ENCODE measurements around the gene CLPSL2.

Gene CLPSL2

GRCh38 chr6:35747877-35748276, 28.5 kb upstream of the CLPSL2 start:
- no peak for DNase-seq

DNA sequence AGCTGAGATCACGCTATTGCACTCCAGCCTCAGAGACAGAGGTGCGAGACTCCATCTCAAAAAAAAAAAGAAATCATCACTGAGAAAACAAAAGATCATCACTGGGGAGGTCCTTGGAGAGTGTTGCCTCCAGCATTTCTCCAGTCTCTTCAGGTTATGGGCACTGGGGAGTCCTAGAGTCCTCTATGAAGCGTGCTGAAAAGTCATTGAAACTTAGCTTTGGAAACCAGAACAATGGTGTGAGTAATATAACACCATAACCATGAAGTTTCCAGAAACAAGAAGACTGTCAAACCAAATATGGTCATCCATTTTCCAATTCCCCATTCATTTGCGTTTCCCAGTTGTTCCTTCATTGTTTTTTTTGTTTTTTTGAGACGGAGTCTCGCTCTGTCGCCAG, 25.8 kb upstream of the CLPSL2 start:
- no peak for DNase-seq

GRCh38 chr6:35751594-35751993, 24.8 kb upstream of the CLPSL2 start:
- DNase-seq, result no peak

- no peak for DNase-seq
These were observed 24.1 kb upstream of the CLPSL2 start for GRCh38 chr6:35752330-35752729.

- no peak for DNase-seq
These were observed 21.7 kb upstream of the CLPSL2 start for GRCh38 chr6:35754452-35755277.

GRCh38 chr6:35755278-35755924, 21.0 kb upstream of the CLPSL2 start:
- no peak for DNase-seq

DNA sequence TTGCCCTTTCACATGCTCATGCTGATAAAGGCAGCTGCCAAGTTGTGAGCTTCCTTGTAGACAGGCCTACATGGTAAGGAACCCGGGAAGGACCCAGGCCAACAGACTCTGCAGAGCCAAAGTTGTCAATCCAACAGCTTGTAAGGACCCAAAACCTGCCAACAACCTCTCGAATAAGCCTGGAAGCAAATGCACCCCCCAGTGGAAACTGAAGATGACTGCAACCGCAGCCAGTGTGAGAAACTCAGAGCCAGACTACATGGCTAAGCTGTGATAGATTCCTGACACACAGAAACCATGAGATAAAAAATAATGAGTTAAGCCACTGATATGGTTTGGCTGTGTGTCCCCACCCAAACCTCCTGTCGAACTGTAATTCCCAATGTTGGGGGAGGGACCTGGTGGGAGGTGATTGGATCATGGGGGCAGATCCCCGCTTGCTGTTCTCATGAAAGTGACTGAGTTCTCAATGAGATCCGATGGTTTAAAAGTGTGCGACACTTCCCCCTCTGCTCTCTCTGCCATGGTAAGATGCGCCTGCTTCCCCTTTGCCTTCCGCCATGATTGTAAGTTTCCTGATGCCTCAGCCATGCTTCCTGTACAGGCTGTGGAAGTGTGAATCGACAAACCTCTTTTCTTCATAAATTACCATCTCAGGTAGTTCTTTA, 18.8 kb upstream of the CLPSL2 start:
- DNase-seq, result no peak

DNA sequence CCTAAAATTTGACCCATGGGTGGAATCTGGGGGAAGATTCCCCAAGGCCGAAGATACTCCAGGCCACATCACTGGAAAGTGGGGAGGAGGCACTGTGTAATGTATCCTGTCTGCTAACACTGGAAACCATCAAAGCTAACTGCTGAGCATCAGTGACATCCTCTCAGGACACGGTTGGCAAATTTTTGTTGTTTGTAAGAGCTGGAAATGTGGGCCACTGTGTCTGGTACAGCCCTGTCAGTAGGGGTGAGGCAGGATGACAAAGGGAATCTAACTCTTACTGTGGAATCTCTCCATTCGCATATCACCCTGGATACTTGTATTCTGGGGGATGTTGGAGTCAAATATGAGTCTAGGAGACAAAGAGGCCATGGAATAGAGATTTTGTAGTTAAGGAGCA, 17.0 kb upstream of the CLPSL2 start:
- no peak for DNase-seq

DNA sequence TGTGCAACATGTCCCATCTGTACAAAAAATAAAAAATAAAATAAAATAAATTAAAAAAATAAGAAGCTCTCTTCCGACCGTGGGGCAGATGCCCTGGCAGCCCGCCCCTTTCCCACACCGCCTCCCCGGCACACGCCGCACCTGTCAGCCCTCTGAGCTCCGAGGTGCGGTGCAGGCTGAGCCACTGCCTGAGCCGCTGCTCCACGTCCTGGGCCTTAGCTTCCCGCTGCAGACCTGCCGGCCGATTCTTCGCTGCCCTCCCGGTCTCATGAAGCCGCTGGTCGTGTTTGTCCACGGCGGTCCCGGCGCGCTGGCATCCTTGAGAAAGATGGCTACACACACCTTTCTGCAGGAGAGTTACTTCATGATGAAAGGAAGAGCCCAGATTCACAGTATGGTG, 10.7 kb upstream of the CLPSL2 start:
- no peak for DNase-seq

DNA sequence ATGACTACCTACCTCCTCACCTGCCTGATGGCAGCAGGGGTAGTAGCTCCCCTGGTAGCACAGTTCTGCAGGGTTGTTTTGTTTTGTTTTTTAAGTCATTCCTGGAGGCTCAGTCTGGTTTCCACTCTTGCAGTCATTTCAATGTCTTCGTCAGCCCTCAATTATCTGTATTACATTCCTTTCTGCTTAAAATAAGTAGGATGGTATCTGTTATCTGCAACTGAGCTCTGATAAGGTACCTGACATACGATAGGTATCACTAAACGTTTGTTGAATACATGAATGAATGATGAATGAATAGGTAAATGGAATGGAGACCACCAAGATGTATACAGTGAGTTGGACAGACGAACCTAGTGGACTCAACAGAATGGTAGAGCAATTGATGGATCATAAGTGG, 7.2 kb upstream of the CLPSL2 start:
- DNase-seq, result no peak

- no peak for DNase-seq
These were observed 5.1 kb upstream of the CLPSL2 start for GRCh38 chr6:35771343-35771627.

DNA sequence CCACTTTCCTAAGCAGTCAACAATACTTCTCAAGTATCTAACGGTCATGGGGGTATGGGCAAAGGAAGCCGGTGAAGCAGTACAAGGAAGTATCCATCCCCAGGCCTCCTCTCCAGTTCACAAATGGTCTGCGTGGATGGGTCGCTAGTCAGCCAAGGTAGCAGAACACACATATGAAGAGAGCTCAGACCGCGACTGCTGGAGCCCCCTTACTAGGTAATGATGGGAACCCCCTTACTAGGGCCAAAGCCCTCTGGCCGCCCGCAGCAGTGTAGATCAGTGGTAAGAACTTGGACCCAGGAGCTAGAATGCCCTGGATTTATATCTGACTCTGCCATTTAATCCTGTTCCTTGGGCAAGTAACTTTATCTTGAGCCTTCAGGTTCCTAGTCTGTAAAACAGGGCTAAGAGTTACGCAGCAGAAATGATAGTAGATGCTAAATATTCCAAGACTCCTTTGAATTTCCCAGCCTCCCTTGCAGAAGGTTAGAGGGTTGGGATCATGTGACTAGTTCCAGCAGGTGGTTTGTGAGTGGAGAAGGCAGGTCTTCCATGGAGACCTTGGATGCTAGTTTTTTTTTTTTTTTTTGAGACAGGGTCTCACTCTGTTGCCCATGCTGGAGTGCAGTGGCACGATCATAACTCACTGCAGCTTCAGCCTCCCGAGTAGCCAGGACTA, 2.1 kb upstream of the CLPSL2 start:
- DNase-seq, result no peak

- no peak for DNase-seq
These were observed 1.4 kb upstream of the CLPSL2 start for GRCh38 chr6:35775031-35775430.

GRCh38 chr6:35777356-35778102, 1.1 kb downstream of the CLPSL2 start:
- no peak for DNase-seq

- no peak for DNase-seq
These were observed 2.0 kb downstream of the CLPSL2 start for GRCh38 chr6:35778437-35778836.

DNA sequence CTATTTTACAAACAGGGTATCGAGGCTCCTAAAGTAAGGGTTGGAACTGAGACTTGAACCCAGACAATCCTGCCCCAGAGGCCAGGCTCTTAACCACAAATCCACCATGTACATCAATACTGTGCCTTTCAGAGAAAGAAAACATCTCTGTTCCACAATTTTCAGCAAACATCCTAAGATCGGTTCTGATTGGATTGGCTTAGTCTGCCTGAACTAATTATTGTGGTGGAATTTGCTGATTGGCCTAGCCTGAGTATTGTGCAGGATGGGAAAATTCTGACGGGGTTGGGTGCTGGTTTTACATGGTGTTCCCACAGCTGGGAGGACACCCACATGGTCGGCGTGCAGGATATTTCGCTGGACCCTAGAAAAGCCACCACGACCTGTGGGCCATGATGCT, 4.3 kb downstream of the CLPSL2 start, which contains the start of gene CLPSL1:
Gene CLPSL1, plus strand, starts transcription at position 301 of the 400 bp plus-strand sequence. Its CDS starts 92 bp downstream, at position 393.
- no peak for DNase-seq

GRCh38 chr6:35781290-35781689, 4.9 kb downstream of the CLPSL2 start:
- DNase-seq, result no peak

- no peak for DNase-seq
These were observed 6.0 kb downstream of the CLPSL2 start for GRCh38 chr6:35782424-35782823.

DNA sequence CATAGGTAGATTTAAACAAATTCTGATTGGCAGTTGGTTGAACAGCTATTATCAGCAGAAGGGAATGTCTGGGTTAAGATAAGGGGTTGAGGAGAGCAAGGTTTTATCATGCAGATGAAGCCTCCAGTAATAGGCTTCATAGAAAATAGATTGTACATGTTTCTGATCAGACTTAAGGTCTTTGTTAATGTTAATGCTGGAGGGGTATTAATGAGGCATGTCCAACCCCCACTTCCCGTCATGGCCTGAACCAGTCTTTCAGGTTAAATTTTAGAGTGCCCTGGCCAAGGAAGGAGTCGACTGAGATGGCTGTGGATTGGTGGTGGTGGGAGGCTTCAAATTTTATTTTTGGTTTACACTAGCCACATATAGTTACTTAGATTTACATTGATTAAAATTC, 7.8 kb downstream of the CLPSL2 start:
- no peak for DNase-seq

GRCh38 chr6:35786272-35786671, 9.9 kb downstream of the CLPSL2 start:
- no peak for DNase-seq

GRCh38 chr6:35786810-35787209, 10.4 kb downstream of the CLPSL2 start:
- DNase-seq, result no peak

GRCh38 chr6:35787266-35788218, 11.1 kb downstream of the CLPSL2 start:
- DNase-seq, result no peak

Measured in NCI-H1417 treated with DMSO at 0.1 percent for 48 hours (cell line).